ENCODE data around the gene CTDSPL. TPM values are rescaled to one million over a fixed set of nuclear protein-coding genes. Genes with fewer than 3 reads are reported as not detected.

The CTDSPL gene
- total and polyA plus RNA-seq, 2 donors from 2014 or later, result 55.9 to 78.3 TPM

DNA sequence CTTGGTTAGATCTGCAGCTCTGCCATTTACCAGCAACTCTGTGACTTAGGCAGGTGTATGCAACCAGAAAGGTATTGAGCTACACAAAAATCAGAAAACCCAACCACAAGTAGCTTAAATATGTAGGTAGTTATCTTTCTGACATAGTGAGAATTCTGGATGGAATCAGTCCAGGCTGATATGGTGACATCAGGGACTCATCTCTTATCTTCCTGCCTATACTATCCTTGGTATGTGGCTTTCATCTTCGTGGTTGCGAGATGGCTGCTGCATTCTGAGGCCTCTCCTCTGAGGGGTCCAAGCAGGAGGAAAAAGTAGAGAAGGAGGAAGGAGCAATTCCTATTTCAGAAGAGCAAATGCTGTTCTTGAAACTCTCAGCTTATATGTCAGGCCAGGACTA is 40.0 kb downstream of the CTDSPL start:
- FAIRE-seq (no peak), DNase-seq (no peak)
- Histone ChIP-seq H3K9me3 (ENCODE audit: control insufficient read depth in 2 of 3, insufficient read depth in 1 of 3, low read length in 3 of 3) (no peaks in the 10 kb centered on the region), H3K9ac (ENCODE audit: low read length in 3 of 3) (no peak overlapping the region), H3K36me3 (ENCODE audit: control insufficient read depth in 2 of 3, insufficient read depth in 3 of 3, low read length in 3 of 3) (no peaks in the 10 kb centered on the region), H3K27me3 (ENCODE audit: control insufficient read depth, insufficient read depth, low read length) (no peaks in the 10 kb centered on the region), H3K4me3 (ENCODE audit: low read length in 3 of 3) (no peak overlapping the region), H3K27ac (ENCODE audit: low read depth in 2 of 2, low read length in 2 of 2) (no peak overlapping the region), H3K4me1 (ENCODE audit: control insufficient read depth in 2 of 3, insufficient read depth in 2 of 3, low read depth in 1 of 3, low read length in 3 of 3) (peaks cover 2 to 41% (median 36%) of the 10 kb centered on the region in 3 donors)
- intact Hi-C loops (cut with DNase I), result no loop called here
- TF ChIP-seq, protein P1, sequence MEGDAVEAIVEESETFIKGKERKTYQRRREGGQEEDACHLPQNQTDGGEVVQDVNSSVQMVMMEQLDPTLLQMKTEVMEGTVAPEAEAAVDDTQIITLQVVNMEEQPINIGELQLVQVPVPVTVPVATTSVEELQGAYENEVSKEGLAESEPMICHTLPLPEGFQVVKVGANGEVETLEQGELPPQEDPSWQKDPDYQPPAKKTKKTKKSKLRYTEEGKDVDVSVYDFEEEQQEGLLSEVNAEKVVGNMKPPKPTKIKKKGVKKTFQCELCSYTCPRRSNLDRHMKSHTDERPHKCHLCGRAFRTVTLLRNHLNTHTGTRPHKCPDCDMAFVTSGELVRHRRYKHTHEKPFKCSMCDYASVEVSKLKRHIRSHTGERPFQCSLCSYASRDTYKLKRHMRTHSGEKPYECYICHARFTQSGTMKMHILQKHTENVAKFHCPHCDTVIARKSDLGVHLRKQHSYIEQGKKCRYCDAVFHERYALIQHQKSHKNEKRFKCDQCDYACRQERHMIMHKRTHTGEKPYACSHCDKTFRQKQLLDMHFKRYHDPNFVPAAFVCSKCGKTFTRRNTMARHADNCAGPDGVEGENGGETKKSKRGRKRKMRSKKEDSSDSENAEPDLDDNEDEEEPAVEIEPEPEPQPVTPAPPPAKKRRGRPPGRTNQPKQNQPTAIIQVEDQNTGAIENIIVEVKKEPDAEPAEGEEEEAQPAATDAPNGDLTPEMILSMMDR (IDR thresholded peaks at IDR 0.05; ENCODE audit: borderline replicate concordance, extremely low read depth, insufficient read depth), result no peak

GRCh38 chr3:37902674-37903073 is 41.0 kb downstream of the CTDSPL start:
- Histone ChIP-seq H3K27me3 (ENCODE audit: control insufficient read depth, insufficient read depth, low read length) (no peaks in the 10 kb centered on the region), H3K9me3 (ENCODE audit: control insufficient read depth in 2 of 3, insufficient read depth in 1 of 3, low read length in 3 of 3) (no peaks in the 10 kb centered on the region), H3K4me1 (ENCODE audit: control insufficient read depth in 2 of 3, insufficient read depth in 2 of 3, low read depth in 1 of 3, low read length in 3 of 3) (peaks cover 5 to 47% (median 40%) of the 10 kb centered on the region in 3 donors), H3K36me3 (ENCODE audit: control insufficient read depth in 2 of 3, insufficient read depth in 3 of 3, low read length in 3 of 3) (no peaks in the 10 kb centered on the region), H3K4me3 (ENCODE audit: low read length in 3 of 3) (no peak overlapping the region), H3K27ac (ENCODE audit: low read depth in 2 of 2, low read length in 2 of 2) (no peak overlapping the region), H3K9ac (ENCODE audit: low read length in 3 of 3) (no peak overlapping the region)
- DNase-seq, result no peak
- intact Hi-C loops (cut with DNase I), result no loop called here
- no peak for FAIRE-seq
- TF ChIP-seq, protein P1 (IDR thresholded peaks at IDR 0.05; ENCODE audit: borderline replicate concordance, extremely low read depth, insufficient read depth), result no peak

DNA sequence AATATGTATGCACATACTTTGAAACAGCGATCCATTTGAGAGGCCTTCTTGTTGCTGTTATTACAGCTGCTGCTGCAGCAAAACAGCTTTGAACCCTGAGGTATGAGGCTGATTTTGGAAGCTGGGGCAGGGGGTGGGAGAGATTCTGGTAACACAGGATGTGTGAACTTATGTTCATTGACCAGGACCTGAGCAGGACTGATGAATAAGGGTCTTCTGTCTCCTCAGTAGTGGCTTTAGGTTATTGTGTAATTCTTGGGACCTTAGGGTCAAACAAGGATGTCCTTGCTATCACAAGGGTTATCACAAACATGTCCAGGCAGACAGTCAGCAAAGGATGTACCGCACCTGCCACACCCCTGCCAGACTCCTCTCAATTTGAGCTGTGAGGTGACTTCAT is 41.6 kb downstream of the CTDSPL start:
- no peak overlapping the region for H3K9ac ChIP-seq (ENCODE audit: low read length in 3 of 3)
- no peak overlapping the region for H3K4me3 ChIP-seq (ENCODE audit: low read length in 3 of 3)
- no peak for FAIRE-seq
- TF ChIP-seq, protein P1 (IDR thresholded peaks at IDR 0.05; ENCODE audit: borderline replicate concordance, extremely low read depth, insufficient read depth), result no peak
- intact Hi-C loops (cut with DNase I), result no loop called here
- H3K9me3 ChIP-seq (ENCODE audit: control insufficient read depth in 2 of 3, insufficient read depth in 1 of 3, low read length in 3 of 3), result no peaks in the 10 kb centered on the region
- no peak for DNase-seq
- peaks cover 5 to 47% (median 42%) of the 10 kb centered on the region in 3 donors for H3K4me1 ChIP-seq (ENCODE audit: control insufficient read depth in 2 of 3, insufficient read depth in 2 of 3, low read depth in 1 of 3, low read length in 3 of 3)
- no peaks in the 10 kb centered on the region for H3K36me3 ChIP-seq (ENCODE audit: control insufficient read depth in 2 of 3, insufficient read depth in 3 of 3, low read length in 3 of 3)
- no peaks in the 10 kb centered on the region for H3K27me3 ChIP-seq (ENCODE audit: control insufficient read depth, insufficient read depth, low read length)
- H3K27ac ChIP-seq (ENCODE audit: low read depth in 2 of 2, low read length in 2 of 2), result peak overlapping the region in 1 of 2 donors; percentile 35

- peaks cover 5 to 47% (median 42%) of the 10 kb centered on the region in 3 donors for H3K4me1 ChIP-seq (ENCODE audit: control insufficient read depth in 2 of 3, insufficient read depth in 2 of 3, low read depth in 1 of 3, low read length in 3 of 3)
- no peak for DNase-seq
- intact Hi-C loops (cut with DNase I), result no loop called here
- TF ChIP-seq, protein P1 (IDR thresholded peaks at IDR 0.05; ENCODE audit: borderline replicate concordance, extremely low read depth, insufficient read depth), result no peak
- no peak overlapping the region for H3K9ac ChIP-seq (ENCODE audit: low read length in 3 of 3)
- H3K36me3 ChIP-seq (ENCODE audit: control insufficient read depth in 2 of 3, insufficient read depth in 3 of 3, low read length in 3 of 3), result no peaks in the 10 kb centered on the region
- H3K27me3 ChIP-seq (ENCODE audit: control insufficient read depth, insufficient read depth, low read length), result no peaks in the 10 kb centered on the region
- no peaks in the 10 kb centered on the region for H3K9me3 ChIP-seq (ENCODE audit: control insufficient read depth in 2 of 3, insufficient read depth in 1 of 3, low read length in 3 of 3)
- no peak overlapping the region for H3K4me3 ChIP-seq (ENCODE audit: low read length in 3 of 3)
- no peak for FAIRE-seq
- H3K27ac ChIP-seq (ENCODE audit: low read depth in 2 of 2, low read length in 2 of 2), result peak overlapping the region; percentile 34 to 35
These were observed 42.1 kb downstream of the CTDSPL start for GRCh38 chr3:37903734-37904133.

Measured in kidney (tissue), 14 donors.